AG09309 (cell line): Measurements from ENCODE around the gene PML.
A peak's percentile ranks its signal among the peaks of the same experiment; 100 is the strongest.

Experiments used
- DNase-seq: peaks from one replicate; pipeline ENCODE4 v3.0.0-alpha.2; 2010; ENCODE audit warnings: low read depth
- H3K4me3 ChIP-seq: 2 replicates; pipeline ENCODE4 v1.5.1; 2011; ENCODE audit warnings: mild to moderate bottlenecking, low read depth, low read length, moderate library complexity; ENCODE audit not compliant: control insufficient read depth
- CTCF ChIP-seq: IDR thresholded peaks from 2 replicates; pipeline ENCODE4 v1.5.1; 2011; ENCODE audit warnings: mild to moderate bottlenecking, low read depth, low read length, inconsistent platforms; ENCODE audit not compliant: insufficient read depth, control insufficient read depth; ENCODE audit errors: missing control alignments

Gene PML

GRCh38 chr15:74038707-74039655, 44.5 kb downstream of the PML start:
- TF ChIP-seq CTCF = no peak
- no peak overlapping the region for H3K4me3 ChIP-seq
- no peak for DNase-seq

DNA sequence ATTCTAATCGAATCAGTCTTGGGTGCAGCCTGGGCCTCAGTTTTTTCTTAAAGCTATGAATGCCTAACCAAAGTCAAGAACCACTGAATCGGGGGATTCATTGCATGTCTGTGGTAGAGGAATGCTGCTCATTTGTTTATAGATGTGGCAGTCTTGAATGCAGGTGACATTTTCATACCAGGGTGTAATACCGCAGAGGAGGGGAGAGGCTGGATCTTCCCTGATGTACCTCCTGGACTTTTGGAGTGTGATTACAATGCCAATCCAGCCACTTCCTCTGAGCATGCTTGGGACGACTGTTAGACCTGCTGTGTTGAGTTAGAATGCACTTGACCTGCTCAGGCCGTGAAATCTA, 45.1 kb downstream of the PML start:
- no peak for TF ChIP-seq CTCF
- no peak overlapping the region for H3K4me3 ChIP-seq
- DNase-seq = no peak

- no peak for TF ChIP-seq CTCF
- DNase-seq = peak; percentile 95
- H3K4me3 ChIP-seq = no peak overlapping the region
Observed at GRCh38 chr15:74040109-74040850, 45.8 kb downstream of the PML start.

DNA sequence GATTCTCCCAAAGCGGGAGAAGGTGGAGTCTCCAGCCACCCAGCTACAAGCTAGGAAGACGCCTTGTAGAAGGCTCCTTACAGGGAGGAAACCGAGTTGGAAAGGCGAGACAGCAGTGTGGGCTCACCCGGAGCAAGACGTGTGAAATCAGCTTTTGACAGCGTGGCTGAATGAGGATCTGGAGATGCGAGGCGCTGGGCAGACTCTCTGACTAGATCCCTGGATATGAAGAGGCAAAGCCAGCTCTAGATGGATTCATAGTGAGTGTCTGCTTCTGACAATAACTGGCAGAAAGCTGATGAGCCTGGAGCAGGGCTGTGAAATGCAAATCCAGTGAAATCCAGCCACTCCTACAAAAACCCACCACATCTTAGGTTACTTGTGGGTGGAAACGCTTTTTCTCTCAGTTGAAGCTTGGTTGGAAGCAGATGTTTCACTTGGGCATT, 46.8 kb downstream of the PML start:
- TF ChIP-seq CTCF = no peak
- DNase-seq = no peak
- H3K4me3 ChIP-seq = no peak overlapping the region

GRCh38 chr15:74041777-74042435, 47.4 kb downstream of the PML start:
- H3K4me3 ChIP-seq = no peak overlapping the region
- no peak for TF ChIP-seq CTCF
- no peak for DNase-seq

GRCh38 chr15:74042603-74043424, 48.3 kb downstream of the PML start:
- no peak overlapping the region for H3K4me3 ChIP-seq
- DNase-seq = no peak
- TF ChIP-seq CTCF = no peak
